ENCODE measurements around the gene ANO10.

The ANO10 gene

DNA sequence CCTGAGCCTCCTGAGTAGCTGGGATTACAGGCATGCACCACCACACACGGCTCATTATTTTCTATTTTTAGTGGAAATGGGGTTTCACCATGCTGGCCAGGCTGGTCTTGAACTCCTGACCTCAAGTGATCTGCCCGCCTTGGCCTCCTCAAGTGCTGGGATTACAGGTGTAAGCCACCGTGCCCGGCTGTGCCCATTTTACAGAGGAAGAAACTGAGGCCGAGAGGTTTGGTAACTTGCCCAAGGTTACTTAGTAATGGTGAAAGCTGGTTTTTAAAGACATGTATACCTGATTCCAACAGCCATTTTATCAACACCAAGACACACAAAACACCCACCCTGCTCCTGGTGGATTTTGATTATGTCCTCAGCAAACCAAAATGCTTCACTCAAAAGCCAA lies 206.7 kb downstream of the ANO10 start:
- no peak for DNase-seq (ENCODE audit: low read depth)

DNA sequence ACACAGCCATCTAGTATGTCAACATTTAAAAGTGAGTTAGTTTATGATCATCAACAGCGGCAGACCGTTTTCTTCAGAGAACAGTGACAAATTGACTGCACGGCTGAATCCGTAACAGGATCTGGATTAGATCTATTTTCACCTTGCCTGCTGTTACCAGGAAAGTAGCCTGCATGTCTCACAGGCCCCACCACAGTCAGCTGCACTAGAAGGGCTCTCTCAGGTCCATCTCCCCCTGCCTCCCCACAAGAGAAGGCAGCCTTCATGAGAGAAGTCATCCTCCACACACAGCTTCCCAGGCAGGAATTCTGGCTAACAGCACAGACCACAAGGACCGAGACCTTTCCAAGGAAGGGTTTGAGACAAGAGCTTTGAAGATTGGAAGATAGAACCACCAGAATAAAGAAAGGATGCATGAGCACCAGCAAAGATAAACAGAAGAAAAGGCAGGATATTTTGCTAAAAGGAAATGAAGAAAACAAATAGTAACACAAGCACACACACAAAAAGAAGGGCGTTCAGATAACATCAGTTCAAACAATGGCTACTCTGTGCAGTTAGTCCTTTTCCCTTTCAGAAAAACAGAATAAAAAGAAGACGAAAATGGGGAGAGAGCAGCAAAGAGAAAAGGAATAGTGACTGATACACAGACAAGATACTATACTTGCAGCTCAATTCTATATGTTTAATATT lies 208.0 kb downstream of the ANO10 start:
- no peak for DNase-seq (ENCODE audit: low read depth)

DNA sequence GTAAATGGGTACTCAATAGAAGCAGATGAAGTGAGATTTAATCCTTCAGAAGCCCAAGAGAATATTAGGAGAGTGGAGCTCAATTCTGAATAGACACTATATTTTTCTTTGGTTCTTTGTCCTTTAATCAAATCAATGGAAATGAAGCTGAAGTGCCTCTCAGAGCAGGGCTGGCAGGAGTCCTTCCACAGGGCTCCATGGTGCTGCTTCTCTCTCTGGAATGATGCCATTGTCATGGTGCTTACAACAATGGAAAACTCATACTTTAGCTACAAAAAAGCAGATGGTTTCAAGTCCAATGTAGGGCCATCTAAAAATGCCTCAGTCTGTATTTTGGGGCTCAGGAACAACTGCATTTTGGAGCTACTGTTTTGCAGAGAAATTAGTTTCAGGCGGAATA lies 210.4 kb downstream of the ANO10 start:
- DNase-seq (ENCODE audit: low read depth): no peak

DNA sequence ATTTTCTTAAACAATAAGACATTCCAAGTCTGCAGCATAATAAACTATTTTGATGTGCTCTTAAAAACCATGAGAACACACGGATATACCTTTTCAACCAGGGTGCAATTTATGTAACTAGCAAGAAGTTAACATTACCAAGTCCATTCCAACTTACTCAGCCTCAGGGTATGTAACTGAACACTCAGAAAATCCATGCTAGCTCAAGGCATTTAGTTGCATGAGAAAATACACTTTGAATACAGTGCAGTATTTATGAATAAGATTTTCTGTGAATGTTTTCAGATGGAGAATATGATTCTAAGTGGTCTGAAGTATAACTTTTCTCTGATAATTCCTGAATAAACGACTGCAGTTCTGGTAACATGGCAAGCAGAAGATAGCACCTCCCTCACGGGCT lies 211.2 kb downstream of the ANO10 start:
- no peak for DNase-seq (ENCODE audit: low read depth)

DNA sequence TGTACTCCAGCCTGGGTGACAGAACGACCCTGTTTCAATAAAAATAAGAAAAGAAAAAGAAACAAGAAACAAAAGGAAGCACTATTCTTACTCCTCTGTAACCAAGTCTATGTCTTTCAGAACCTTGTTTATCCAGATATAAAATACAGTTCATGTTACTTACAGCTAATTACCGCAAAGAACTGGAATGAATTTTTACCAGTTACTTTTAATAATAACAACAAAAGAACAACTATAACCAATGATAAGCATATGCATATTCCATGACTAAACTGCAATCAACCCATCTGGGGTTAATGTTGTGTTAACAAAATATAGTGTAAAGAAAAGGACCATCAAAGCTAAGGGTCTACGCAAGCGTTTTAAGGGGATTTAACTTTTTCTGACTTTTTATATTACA lies 212.3 kb downstream of the ANO10 start:
- DNase-seq (ENCODE audit: low read depth): no peak

DNA sequence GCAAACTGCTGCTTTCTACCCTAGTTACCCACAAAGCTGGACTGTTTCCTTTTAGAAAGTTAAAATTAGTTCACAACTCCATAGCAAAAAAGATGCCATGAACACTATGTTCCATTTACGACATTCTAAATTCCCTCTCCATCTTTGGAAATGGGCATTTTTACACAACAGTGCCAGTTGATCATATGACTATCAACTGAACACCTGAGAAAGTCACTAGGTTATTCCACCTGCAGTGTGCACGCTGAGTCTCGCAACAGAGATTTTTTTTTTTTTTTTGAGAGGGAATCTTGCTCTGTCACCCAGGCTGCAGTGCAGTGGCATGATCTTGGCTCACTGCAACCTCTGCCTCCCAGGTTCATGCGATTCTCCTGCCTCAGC lies 215.2 kb downstream of the ANO10 start:
- DNase-seq (ENCODE audit: low read depth): no peak

DNA sequence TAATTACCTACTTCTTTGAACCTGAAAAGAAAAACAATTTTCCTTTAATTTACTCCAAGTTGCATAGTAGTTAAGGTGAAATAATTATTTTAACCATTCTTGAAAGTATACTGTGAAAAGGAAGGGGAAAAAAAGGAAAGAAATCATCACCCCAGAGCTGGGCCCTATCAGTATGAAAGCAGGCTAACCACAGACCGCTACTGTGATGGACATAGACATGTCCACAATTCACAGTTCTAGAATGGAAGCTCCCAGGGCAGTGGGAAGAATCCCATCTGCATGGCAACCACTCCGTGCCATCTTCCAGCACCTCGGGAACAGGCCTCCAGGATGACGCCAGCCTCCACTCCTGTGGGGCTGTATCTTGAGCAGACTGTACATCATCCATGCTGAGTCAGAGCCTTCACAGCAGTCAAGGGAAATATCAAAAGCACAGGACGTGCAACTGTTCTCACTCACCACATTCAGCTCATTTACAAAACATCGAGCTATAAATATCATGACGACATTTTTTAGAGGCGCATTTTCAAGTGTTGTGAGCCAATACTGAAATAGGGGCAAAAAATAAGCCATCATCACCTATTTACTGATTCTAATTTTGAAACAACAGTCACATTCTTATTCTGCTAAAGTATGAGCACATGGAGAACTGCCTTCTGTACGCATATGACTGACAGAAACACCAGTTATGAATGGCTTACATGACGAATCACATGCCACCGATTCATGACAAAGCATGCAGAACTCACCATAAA lies 215.7 kb downstream of the ANO10 start:
- DNase-seq (ENCODE audit: low read depth): no peak

DNA sequence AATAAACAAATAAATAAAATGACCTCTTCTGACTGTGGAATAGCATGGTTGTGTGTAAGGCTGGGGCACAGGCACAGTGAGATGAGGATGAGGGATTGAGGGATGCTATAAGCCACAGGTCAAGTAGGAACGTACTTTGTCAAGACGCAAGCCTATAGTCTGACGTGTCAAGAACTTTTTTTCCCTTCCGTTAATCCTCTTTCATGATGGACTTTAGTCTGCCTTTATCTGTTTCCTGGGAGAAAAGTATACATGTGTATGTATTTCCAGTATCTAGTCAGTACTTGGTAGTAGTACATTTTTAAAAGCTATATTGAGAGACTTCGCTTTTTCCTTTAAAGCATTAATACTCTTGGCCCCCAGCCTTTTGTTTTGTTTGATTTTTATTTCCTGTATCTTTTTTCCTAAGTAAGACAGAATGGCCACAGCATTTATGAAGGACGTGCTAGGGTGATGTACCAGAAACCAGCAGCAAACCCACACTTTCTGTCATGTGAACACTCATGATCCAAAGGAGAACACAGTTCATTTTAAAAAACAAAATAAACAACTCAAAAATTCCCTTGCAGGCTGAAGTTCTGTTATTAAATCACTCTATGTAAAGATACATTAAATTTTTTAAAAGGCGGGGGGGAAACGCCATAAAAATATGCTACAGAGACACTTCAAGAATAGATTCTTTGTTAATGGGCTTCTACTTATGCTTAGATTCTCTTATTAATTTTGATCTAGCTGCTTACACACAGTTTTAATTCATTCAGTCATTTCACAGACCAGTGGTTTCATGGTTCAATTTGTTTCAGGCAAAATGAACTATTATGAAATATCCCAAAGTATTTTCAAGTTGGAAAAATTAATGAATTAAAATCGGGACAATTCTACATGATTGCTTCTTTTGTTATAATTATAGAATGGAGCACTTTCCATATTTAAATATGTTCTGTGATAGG lies 220.8 kb downstream of the ANO10 start:
- DNase-seq (ENCODE audit: low read depth): no peak

DNA sequence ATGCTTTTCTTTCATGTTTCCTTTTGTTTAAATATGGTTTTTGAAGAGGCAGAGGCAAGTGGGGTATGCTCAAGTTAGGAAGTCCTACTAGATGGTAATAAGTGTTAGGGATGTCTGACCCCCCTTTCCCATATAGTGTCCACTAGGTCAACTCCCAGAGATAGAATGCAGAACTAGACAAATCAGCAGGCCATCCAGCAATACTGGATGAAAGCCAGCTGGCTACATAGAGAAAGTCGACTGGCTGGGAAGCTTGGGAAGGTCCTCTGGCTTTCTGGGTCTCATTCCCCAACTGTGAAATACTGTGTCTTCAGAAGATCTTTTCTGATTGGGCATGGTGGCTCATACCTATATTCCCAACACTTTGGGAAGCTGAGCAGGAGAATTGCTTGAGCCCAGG lies 221.6 kb downstream of the ANO10 start:
- DNase-seq (ENCODE audit: low read depth): no peak

DNA sequence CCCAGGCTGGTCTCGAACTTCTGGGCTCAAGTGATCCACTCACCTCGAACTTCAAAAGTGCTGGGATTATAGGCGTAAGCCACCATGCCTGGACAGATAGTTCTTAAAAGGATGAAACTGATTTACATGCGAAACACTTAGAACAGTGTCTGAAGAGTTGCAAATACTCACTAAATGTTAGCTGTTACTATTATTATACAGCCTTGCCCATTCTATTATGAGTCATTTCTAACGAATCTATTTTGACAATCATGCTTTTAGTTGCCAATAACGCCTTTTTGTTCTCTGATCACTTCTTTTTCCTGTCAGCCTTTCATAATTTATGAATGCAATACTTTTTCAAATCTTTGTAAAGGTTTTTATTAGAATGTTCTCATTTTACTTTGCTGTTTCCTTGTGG lies 222.8 kb downstream of the ANO10 start:
- no peak for DNase-seq (ENCODE audit: low read depth)

DNA sequence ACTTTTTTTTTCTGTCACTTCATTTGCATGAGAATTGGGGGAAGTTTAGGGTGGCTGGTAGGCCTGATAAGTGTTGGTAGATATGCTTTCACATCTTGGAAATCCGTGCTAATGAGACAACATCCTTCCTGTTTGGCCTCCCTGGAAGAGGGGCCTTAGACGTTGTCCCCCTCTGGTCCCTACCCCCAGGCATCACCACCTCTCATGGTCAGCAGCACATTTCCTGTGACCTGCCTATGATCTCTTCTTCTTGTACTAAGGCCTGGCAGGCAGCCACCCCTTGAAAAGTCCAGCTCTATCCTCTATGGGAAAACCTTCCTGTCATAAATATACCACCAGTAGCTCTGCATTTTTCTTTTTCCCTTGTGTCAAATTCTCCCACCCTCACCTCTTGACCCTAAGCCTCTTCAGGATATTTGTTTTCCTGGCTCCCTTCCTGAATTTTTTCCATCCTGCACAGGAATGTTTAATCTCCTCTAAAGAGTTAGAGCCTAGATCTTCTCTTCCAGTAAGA lies 227.7 kb downstream of the ANO10 start:
- DNase-seq (ENCODE audit: low read depth): no peak

DNA sequence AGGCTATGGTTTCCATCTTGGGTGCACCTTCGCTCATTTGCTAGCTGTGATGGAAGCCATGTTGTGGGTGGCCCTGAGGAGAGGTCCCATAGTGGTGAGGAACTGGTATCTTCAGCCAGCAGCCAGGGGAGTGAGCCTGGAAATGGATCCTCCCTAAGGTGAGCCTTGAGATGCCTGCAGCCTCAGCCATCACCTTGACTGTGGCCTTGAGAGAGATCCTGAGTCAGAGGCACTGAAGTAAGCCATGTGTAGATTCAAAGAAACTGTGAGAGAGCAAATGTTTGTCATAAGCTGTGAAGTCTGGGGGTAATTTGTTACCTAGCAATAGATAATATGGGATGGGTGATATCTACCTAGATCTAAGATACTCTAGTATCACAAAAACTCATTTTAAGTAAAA lies 230.2 kb downstream of the ANO10 start:
- no peak for DNase-seq (ENCODE audit: low read depth)

DNA sequence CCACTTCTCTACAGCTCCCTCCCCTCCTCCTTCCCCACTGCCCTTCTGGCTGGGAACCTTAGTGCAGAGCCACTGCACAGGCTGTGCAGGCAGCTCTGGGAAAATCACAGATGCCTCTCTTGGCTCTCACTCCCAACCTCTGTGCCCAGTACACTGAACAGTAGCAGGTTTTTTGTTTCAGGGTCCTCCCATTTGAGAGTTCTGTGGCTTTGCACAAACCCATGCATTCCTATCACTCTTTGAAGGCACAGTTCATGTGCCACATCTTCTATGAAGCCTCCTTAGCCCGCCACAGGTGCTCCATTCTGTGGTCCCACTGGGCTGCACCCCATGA lies 231.6 kb downstream of the ANO10 start:
- no peak for DNase-seq (ENCODE audit: low read depth)

DNA sequence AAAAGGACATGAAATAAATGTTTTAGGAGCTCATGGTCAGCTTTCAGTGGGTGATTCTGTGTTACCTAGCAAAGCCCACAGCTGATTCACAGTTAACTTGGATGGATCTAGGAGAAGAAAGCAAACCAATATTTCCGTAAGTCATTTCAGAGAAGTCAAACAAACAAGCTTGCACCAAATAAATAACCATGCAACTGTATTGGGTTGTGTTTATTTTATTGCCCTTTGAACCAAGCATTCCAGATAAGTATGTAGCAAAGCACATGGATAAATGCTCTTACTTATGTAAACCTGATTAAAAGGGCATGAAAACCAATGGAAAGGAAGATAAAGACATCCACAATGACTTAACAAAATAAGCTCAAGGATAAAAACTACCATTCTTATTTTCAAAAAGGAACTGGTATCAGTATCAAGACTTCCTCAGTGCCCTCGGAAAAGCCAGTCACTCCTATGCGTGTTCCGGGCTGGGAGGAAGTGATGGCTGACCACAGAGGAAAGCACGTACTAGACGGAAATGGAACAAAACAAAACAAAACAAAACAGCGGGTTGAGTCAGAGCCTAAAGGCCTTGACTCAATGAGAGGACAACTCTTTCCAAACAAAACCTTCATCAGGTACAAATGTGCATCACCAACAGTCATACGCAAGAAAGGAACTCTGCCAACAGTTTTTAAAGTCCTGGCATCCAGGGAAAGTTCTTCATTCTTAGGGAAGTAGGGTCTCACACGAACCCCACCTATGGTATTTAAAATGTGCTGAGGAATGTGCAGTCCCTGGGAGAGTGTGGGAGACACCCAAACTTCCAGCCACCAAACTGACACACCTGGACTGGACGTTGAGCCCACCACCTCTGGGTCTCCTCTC lies 232.2 kb downstream of the ANO10 start:
- peak; percentile 52 for DNase-seq (ENCODE audit: low read depth)

DNA sequence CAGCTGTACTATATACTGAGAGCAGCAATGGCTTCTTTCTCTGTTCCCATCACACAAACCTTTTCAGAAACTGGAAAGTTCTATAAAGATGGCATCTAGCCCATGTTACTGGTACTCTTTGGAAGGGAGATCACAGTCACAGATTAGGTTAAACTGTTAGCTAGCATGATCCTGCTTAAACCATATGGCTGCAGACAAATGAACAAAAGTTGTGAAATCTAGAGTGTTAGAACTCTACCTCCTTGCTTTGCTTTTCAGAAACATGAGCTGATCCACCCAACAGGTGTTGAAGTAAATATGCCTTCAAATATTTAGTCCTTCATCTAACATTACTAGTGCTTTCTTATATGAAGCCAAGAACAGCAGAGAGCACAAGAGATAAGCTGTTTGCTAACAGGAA lies 232.9 kb downstream of the ANO10 start:
- no peak for DNase-seq (ENCODE audit: low read depth)

DNA sequence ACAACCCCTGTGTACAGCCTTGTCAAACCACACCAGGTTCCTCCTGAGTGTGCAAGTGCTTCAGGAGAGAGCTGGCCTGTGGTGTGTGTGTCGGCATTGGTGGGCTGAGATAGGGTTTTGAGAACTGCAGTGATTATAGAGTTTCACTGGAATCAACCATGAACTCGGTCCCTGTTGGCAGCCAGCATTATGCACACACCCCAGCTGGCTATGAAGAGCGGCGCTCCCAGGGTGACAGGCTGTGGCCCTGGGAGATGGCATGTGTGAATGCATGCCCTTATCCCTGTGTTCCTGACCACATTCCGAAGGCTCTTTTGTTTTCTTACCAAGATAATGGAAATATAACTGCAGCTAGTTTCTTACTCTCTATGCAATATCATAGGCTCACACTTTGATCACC lies 233.6 kb downstream of the ANO10 start:
- no peak for DNase-seq (ENCODE audit: low read depth)

DNA sequence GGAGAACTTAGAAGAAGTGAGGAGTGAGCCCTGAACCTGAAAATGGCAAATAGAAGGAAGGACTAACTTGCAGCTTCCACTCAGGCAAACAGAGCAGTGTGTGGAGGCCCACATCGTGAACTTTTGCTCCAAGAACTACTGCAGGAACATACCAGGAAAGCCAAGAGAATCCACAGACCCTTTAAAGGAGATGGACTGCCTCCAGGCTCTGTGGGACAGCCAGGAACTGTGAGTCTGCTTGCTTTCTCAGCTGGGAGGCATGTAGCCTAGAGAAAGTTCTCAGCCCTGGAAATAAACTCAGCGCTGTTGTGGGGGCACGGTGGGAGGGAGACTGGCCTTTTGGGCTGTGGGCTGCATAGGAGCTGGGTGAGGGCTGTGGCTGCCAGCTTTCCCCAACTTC lies 242.5 kb downstream of the ANO10 start:
- DNase-seq (ENCODE audit: low read depth): no peak

DNA sequence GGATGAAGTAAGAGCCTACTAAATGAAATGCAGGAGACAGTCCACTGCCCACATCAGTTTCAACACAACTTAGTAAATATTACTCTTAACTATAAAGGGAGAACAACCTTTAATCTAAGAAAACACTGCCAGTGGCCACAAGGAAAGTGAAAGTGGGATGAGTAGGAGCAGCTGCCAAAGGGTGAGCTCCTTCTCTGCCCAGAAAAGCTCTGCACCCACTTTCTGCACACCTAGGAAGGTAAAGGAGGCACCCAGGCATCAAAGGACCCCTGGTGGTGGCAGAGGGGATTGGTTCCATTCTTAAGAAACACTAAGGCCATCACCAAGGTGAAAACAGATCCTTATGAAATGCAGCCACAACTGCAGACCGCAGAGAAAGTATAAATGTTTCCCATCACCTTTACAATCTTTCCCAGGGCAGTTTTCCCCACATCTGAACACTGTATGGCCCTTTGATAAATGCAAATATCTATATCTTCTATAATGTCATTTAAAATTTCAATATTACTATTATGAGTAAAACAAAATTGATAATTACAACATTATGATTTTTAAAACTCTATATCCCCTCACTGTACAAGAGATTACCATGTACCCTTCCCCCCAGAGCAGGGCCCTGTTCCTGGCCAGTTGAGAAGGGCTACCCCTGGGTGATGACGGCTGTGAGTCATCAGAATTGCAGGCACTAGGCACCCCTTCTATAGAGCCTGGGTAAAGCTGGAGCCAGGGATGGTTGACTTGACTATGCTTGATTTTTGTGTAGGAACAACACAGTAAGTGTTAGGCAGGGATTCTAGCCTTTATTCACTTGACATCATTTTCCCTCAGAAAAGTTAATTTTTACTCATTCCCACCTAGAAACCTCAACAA lies 243.5 kb downstream of the ANO10 start:
- DNase-seq (ENCODE audit: low read depth): peak; percentile 41

DNA sequence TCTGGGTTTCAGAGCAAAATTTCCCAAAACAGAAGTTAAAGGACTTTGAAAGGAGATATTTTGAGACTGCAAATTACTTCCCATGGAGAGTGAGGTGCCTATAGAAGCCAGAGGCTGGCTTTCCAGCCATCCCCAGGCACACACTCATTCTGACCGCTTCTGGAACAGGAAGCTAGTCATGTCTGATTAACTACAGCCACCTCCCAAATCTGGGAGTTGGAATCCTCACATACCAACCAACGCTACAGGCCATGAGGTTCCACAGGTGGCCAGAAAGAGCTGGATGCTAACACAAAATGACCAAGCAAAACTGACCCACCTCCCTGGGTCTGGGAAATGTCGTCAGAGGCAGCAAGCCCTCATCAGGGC lies 248.3 kb downstream of the ANO10 start:
- no peak for DNase-seq (ENCODE audit: low read depth)

DNA sequence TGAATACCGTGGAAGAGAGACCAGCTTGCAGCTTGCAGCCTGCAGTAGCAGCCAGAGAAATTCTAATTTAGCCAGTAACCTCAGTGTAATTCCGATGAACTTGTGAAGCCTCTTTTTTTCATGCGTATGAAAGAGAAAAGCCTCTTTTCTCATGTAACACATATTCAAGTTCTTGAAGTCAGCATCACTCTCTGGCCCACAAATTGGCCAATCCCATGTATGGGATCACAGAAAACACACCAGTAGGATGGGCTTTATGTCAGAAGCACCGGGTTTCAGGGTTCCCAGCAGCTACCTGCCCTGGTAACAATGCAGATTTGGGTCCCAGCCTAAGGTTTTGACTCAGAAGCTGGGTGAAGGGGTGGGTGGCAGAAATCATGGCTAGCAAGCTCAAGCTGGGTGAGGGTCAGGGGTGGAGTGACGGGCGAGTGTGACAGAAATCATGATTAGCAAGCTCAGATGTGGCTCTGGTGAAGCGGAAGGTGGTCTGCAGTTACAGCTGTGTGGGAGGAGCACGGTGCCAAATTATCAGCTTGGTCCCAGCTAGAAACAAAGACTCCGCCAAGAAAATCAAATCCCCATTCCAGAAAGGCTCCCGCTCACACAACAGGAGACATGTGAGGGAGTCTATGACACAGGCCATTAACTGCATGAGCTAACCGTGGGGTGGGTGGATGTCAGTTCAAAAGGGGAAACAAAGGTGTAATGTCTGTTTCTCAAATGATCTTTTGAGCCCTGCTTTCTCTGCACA lies 248.8 kb downstream of the ANO10 start:
- no peak for DNase-seq (ENCODE audit: low read depth)
